IgD-negative memory B cell (primary cell): ENCODE measurements around the gene ZNF473. TPM values are rescaled to one million over a fixed set of nuclear protein-coding genes. Genes with fewer than 3 reads are reported as not detected.

Experiments used
- H3K27ac Mint-ChIP-seq, 3 donors: one replicate each; pipeline ENCODE4 v1.8.0; 2020 to 2022; ENCODE audit warnings: mild to moderate bottlenecking in 3 of 3, mixed read lengths in 3 of 3, moderate library complexity in 1 of 3
- H3K27me3 Mint-ChIP-seq: one replicate; pipeline ENCODE4 v1.8.0; 2021; ENCODE audit warnings: mixed read lengths
- H3K36me3 Mint-ChIP-seq: one replicate; pipeline ENCODE4 v1.8.0; 2020; ENCODE audit warnings: mild to moderate bottlenecking, mixed read lengths
- H3K4me1 Mint-ChIP-seq, 3 donors: one replicate each; pipeline ENCODE4 v1.8.0; 2020 to 2022; ENCODE audit warnings: mixed read lengths in 3 of 3, mild to moderate bottlenecking in 1 of 3
- H3K4me3 Mint-ChIP-seq, 4 donors: one replicate each; pipeline ENCODE4 v1.8.0; 2020 to 2022; ENCODE audit warnings: mild to moderate bottlenecking in 4 of 4, mixed read lengths in 4 of 4, moderate library complexity in 3 of 4
- H3K9me3 Mint-ChIP-seq, 3 donors: one replicate each; pipeline ENCODE4 v1.8.0; 2020 to 2021; ENCODE audit warnings: mixed read lengths in 3 of 3, mild to moderate bottlenecking in 1 of 3
- polyA plus RNA-seq: library from polyadenylated mRNA; unstranded; fragments of 300-500 nt; fragmentation: Illumina TruSeq; gene quantifications from one replicate; pipeline ENCODE4 v1.2.3, GENCODE V29; 2021

ZNF473 gene
- polyA plus RNA-seq, 1 donor from 2014 or later = 4.9 TPM

- Mint-ChIP-seq H3K4me1 (peaks cover 17 to 30% (median 25%) of the 10 kb centered on the region in 3 donors), H3K27me3 (peaks cover 1% of the 10 kb centered on the region), H3K36me3 (peaks cover 6% of the 10 kb centered on the region), H3K9me3 (peaks cover 0 to 1% (median 0%) of the 10 kb centered on the region in 3 donors), H3K4me3 (peak overlapping the region; percentile 92 to 98 (median 96)), H3K27ac (peak overlapping the region; percentile 98 to 100 (median 98))
Observed at GRCh38 chr19:50024719-50025021, 1.1 kb upstream of the ZNF473 start.

DNA sequence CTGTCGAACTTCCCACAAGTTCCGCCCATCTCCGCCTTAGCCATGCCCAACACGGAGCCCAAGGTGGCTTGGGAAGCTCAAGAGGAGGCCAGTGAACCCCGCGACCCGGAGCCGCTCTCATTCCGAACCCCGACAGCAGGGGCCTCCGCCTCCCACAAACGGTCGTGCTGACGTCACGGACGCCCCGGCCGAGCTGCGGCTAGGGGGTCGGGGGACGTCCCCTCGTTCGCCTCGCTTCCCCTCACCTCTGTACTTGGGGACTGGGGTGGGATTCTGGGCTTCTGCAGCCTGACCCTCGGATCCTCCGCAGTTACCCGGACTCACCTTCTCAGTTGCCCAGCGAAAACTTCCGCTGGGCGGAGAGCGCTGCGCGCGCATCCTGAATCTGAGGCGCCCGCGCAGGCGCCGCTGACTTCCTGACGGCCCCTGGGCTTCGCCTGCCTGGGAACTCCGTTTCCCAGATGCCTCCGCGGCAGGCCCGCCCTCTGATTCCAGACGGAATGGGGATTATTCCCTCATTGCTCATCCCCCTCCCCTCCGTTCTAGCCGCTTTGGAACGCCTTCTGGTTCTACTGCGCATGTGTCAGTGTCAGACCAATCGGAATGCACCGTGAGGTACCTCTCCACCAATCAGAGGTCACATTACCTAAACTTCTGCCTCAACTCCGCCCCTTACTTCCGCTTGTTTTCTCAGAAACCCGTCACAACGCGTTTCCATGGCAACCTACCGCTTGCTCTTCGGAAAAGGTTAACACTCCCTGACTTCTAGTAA lies 597 bp upstream of the ZNF473 start, which contains the start of gene VRK3:
VRK3 (minus strand) TSS at position 351 of the 772 bp plus-strand sequence. CDS start 9,210 bp downstream, outside the sequence.
- Mint-ChIP-seq H3K9me3 (peaks cover 0 to 1% (median 0%) of the 10 kb centered on the region in 3 donors), H3K4me1 (peaks cover 17 to 30% (median 25%) of the 10 kb centered on the region in 3 donors), H3K27me3 (peaks cover 1% of the 10 kb centered on the region), H3K4me3 (peak within 1 kb of the TSS; percentile 92 to 98 (median 96)), H3K27ac (peak within 1 kb of the TSS; percentile 98 to 100 (median 98)), H3K36me3 (peaks cover 7% of the 10 kb centered on the region)

- H3K27me3 Mint-ChIP-seq = peaks cover 1% of the 10 kb centered on the region
- H3K27ac Mint-ChIP-seq = peak overlapping the region; percentile 98 to 100 (median 98)
- H3K9me3 Mint-ChIP-seq = peaks cover 0 to 1% (median 0%) of the 10 kb centered on the region in 3 donors
- H3K36me3 Mint-ChIP-seq = peaks cover 11% of the 10 kb centered on the region
- H3K4me1 Mint-ChIP-seq = peaks cover 17 to 26% (median 25%) of the 10 kb centered on the region in 3 donors
- peak overlapping the region; percentile 81 to 98 (median 96) for H3K4me3 Mint-ChIP-seq
Observed at GRCh38 chr19:50026550-50026906, 723 bp downstream of the ZNF473 start.

DNA sequence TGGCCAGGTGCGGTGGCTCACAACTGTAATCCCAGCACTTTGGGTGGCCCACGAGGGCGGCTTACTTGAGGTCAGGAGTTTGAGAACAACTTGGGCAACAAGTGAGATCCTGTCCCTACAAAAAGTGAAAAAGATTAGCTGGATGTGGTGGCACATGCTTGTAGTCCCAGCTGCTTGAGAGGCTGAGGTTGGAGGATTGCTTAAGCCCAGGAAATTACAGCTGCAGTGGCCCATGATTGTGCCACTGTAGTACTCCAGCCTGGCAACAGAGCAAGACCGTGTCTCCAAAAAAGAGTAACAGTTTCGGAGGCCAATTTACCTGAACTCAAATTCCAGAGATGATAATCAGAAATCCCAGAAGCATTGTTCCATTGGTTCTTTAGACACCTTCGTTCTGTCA lies 4.4 kb downstream of the ZNF473 start:
- H3K4me1 Mint-ChIP-seq = peaks cover 15 to 23% (median 16%) of the 10 kb centered on the region in 3 donors
- peaks cover 1% of the 10 kb centered on the region for H3K27me3 Mint-ChIP-seq
- H3K27ac Mint-ChIP-seq = no peak overlapping the region
- H3K36me3 Mint-ChIP-seq = peaks cover 20% of the 10 kb centered on the region
- no peak overlapping the region for H3K4me3 Mint-ChIP-seq
- H3K9me3 Mint-ChIP-seq = peaks cover 0 to 1% (median 0%) of the 10 kb centered on the region in 3 donors

DNA sequence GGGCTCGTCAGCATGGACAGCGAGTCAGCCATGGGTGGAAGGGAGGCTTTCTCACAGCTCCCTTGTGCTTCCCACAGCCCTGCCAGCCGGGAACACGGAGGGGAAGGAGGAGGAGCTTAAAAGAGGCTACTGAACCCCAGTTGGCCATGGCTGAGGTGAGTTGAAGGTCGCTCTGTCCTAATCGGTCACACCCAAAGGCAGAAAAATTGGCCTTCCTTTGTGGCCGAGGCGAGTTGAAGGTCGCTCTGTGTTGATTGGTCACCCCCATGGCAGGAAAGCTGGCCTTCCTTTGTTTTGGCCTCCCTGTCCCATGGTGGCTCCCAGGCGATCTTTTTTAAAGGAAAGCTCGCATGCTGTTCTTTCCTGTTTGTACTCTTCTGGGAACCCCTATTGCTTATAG lies 5.1 kb downstream of the ZNF473 start:
- Mint-ChIP-seq H3K36me3 (peaks cover 20% of the 10 kb centered on the region), H3K4me1 (peaks cover 12 to 16% (median 14%) of the 10 kb centered on the region in 3 donors), H3K9me3 (peaks cover 0 to under 1% (median 0%) of the 10 kb centered on the region in 3 donors), H3K27ac (peak overlapping the region in 1 of 3 donors; percentile 73), H3K27me3 (peaks cover under 1% of the 10 kb centered on the region), H3K4me3 (peak overlapping the region in 1 of 4 donors; percentile 70)

DNA sequence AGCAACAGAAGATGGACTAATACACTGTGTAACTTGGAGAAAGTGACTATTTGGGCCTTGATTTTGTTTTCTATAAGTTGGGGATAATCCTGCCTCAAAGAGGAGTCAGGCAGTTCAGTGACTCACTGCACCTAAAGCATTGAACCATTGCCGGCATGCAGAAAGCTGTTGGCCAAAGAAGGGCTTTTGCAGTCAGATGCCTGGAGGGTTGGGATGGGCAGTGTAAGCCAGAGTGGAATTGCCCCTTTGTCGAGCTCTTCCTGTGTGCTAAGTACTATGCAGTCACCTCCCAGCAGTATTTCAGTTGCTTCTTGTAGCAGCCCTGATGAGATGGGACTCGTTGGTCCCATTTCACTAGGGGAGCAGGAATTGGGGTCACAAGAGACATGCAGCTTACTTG lies 11.1 kb downstream of the ZNF473 start:
- Mint-ChIP-seq H3K27ac (no peak overlapping the region), H3K36me3 (peaks cover 19% of the 10 kb centered on the region), H3K4me1 (peaks cover 0 to 8% (median 2%) of the 10 kb centered on the region in 3 donors), H3K27me3 (no peaks in the 10 kb centered on the region), H3K4me3 (no peak overlapping the region), H3K9me3 (no peaks in the 10 kb centered on the region)

DNA sequence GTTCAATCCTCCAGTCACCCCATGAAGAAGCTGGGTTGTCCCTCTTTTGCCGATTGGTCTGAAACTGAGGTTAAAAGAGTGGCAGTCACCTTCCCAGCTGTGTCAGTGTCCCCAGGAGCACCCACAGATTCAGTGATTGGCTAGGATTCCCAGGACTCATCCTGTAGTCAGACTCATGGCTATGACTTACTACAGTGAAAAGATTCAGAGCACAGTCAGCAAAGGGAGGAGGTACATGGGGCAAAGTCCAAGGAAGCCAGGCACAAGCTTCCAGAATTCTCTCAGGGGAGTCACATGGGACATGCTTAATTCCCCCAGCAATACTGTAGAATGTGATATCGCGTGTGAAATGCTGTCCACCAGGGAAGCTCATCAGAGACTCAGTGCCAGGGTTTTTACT lies 14.2 kb downstream of the ZNF473 start:
- H3K27ac Mint-ChIP-seq = no peak overlapping the region
- H3K4me3 Mint-ChIP-seq = no peak overlapping the region
- peaks cover 0 to 3% (median 2%) of the 10 kb centered on the region in 3 donors for H3K4me1 Mint-ChIP-seq
- H3K27me3 Mint-ChIP-seq = no peaks in the 10 kb centered on the region
- peaks cover 32% of the 10 kb centered on the region for H3K36me3 Mint-ChIP-seq
- peaks cover 9 to 19% (median 13%) of the 10 kb centered on the region in 3 donors for H3K9me3 Mint-ChIP-seq

DNA sequence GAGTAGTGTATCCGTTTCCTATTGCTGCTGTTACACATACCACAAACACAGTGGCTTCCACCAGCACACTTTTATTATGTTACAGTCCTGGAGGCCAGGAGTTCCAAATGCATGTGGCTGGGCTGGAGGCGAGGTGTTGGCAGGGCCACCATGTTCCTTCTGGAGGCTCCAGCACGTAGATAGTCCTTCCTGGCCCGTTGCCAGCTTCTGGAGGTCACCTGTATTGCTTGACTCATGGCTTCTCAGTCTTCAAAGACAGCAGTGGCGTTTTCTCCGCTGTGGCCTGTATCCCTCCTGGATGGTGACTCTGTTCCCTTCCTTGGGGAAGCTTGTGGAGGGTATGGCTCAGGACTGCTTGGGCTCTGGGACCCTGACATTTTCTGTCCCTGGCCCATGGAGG lies 15.2 kb downstream of the ZNF473 start:
- H3K36me3 Mint-ChIP-seq = peaks cover 39% of the 10 kb centered on the region
- no peak overlapping the region for H3K4me3 Mint-ChIP-seq
- H3K27me3 Mint-ChIP-seq = no peaks in the 10 kb centered on the region
- peaks cover 0 to 2% (median 2%) of the 10 kb centered on the region in 3 donors for H3K4me1 Mint-ChIP-seq
- no peak overlapping the region for H3K27ac Mint-ChIP-seq
- H3K9me3 Mint-ChIP-seq = peaks cover 11 to 29% (median 17%) of the 10 kb centered on the region in 3 donors

GRCh38 chr19:50042363-50043024 lies 16.7 kb downstream of the ZNF473 start:
- Mint-ChIP-seq H3K4me3 (no peak overlapping the region), H3K27me3 (no peaks in the 10 kb centered on the region), H3K27ac (no peak overlapping the region), H3K9me3 (peaks cover 11 to 33% (median 23%) of the 10 kb centered on the region in 3 donors), H3K36me3 (peaks cover 38% of the 10 kb centered on the region), H3K4me1 (peaks cover 0 to 2% (median 2%) of the 10 kb centered on the region in 3 donors)

GRCh38 chr19:50043967-50044366 lies 18.2 kb downstream of the ZNF473 start:
- H3K36me3 Mint-ChIP-seq = peaks cover 41% of the 10 kb centered on the region
- no peak overlapping the region for H3K27ac Mint-ChIP-seq
- H3K27me3 Mint-ChIP-seq = no peaks in the 10 kb centered on the region
- H3K4me1 Mint-ChIP-seq = peaks cover 0 to 2% (median 2%) of the 10 kb centered on the region in 3 donors
- H3K9me3 Mint-ChIP-seq = peaks cover 11 to 33% (median 23%) of the 10 kb centered on the region in 3 donors
- H3K4me3 Mint-ChIP-seq = no peak overlapping the region

DNA sequence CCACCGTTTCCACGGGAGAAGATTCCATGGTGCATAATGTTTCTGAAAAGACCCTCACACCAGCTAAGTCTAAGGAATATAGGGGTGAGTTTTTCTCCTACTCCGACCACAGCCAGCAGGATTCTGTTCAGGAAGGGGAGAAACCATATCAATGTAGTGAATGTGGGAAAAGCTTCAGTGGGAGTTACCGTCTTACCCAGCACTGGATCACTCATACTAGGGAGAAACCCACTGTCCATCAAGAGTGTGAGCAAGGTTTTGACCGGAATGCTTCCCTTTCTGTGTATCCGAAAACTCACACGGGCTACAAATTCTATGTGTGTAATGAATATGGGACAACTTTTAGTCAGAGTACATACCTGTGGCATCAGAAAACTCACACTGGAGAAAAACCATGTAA lies 19.1 kb downstream of the ZNF473 start:
- peaks cover 11 to 33% (median 23%) of the 10 kb centered on the region in 3 donors for H3K9me3 Mint-ChIP-seq
- peaks cover 41% of the 10 kb centered on the region for H3K36me3 Mint-ChIP-seq
- H3K27me3 Mint-ChIP-seq = no peaks in the 10 kb centered on the region
- no peak overlapping the region for H3K27ac Mint-ChIP-seq
- H3K4me1 Mint-ChIP-seq = peaks cover 0 to 2% (median 2%) of the 10 kb centered on the region in 3 donors
- H3K4me3 Mint-ChIP-seq = no peak overlapping the region

DNA sequence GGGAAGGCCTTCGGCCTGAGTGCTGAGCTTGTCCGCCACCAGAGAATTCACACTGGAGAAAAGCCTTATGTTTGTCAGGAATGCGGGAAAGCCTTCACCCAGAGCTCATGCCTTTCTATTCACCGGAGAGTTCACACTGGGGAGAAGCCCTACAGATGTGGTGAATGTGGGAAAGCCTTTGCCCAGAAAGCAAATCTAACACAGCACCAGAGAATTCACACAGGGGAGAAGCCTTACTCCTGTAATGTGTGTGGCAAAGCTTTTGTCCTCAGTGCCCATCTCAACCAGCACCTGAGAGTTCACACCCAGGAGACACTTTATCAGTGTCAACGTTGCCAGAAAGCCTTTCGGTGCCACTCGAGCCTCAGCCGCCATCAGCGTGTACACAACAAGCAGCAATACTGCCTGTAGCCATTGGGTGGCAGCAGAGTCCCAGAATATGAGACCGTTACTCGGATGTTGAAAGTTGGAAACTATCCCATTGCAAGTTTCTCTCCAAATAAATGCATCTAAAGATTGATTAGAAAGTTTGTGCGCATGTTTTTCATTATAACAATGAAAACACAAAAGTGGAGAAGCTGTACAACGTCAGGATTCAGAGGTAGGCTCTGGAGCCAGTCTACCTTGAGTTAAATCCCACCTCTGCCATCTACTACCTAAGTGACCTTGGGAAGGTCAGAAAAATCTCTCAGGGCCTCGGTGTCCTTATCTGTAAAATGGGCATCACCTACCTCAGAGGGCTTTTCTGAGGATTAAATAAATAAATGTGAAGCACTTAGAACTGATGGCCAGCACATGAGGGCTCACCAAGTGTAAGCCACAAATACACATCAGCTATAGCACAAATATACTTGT lies 21.1 kb downstream of the ZNF473 start:
- peaks cover 11 to 33% (median 23%) of the 10 kb centered on the region in 3 donors for H3K9me3 Mint-ChIP-seq
- peaks cover 38% of the 10 kb centered on the region for H3K36me3 Mint-ChIP-seq
- H3K4me3 Mint-ChIP-seq = no peak overlapping the region
- H3K27me3 Mint-ChIP-seq = no peaks in the 10 kb centered on the region
- H3K27ac Mint-ChIP-seq = no peak overlapping the region
- H3K4me1 Mint-ChIP-seq = peaks cover 8 to 10% (median 9%) of the 10 kb centered on the region in 3 donors

DNA sequence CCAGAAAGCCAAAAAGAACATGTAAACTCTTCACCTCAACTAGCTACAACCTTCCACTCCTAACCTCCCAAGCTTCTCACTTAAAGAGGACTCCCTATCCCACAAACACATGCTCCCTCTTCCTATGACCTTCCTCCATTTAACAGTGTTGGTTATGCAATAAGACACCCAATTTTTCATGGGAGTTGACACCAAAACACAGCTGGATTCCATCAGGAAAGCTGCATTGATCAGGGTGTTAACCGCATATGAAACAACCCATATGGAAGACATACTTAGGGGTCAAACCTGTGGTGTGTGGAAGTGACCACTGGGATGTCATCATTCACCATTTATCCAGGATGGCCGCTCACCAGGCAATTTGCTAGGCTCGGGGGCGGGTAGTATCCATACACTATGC lies 21.9 kb downstream of the ZNF473 start:
- peaks cover 11 to 32% (median 23%) of the 10 kb centered on the region in 3 donors for H3K9me3 Mint-ChIP-seq
- H3K4me3 Mint-ChIP-seq = no peak overlapping the region
- H3K27ac Mint-ChIP-seq = no peak overlapping the region
- H3K4me1 Mint-ChIP-seq = peaks cover 6 to 10% (median 7%) of the 10 kb centered on the region in 3 donors
- peaks cover 31% of the 10 kb centered on the region for H3K36me3 Mint-ChIP-seq
- H3K27me3 Mint-ChIP-seq = no peaks in the 10 kb centered on the region

DNA sequence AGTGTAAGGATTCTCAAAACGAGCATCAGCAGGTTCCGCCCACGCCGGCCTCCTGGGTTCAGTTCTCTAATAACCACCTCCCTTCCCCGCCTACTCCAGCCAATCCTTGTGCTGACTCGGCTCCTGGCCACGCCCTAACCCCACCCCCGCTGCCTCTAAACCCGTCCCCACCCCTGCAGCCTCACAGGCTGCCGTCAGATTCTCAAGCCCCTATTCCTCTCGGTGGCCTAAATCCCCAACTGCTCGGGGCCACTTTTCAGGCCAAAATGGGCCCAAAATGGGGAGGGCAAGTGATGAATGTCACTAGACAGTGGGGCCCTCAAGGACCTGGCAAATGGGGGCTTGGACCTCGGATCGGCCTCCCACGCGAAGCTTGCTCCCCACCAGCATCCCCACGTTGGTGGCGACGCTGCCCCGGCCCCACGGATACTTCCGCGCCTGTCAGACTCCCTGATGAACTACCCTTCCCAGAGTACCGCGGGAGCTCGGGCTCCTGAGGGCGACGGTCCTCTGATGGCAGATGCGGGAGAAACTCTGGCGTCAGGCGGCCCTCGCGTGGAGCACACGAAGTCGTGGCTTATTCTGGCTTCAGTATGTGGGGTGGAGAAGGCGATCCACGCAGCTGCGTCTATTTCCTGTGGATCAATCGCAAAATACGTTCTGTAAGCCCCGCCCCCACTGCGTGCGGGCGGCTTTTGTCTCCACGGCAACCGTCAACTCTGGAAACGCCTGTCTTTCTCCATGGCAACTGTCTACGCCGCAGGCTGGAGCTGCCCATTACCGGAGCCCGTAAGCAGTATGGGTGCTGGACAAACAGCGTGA lies 24.8 kb downstream of the ZNF473 start:
- Mint-ChIP-seq H3K4me3 (peak overlapping the region; percentile 79 to 95 (median 88)), H3K27me3 (no peaks in the 10 kb centered on the region), H3K9me3 (peaks cover 0 to 17% (median 13%) of the 10 kb centered on the region in 3 donors), H3K27ac (peak overlapping the region; percentile 46 to 90 (median 63)), H3K36me3 (peaks cover 8% of the 10 kb centered on the region), H3K4me1 (peaks cover 6 to 10% (median 7%) of the 10 kb centered on the region in 3 donors)
